Activated CD8-positive, alpha-beta memory T cell treated with anti-CD3 and anti-CD28 coated beads, Interleukin-2, amount 50 U/mL, for 4 hours (primary cell): ENCODE data around the gene MAML1.
"Not testable (repeated sequence)": the region's sequence is repeated elsewhere in the genome, so short reads cannot be mapped to it uniquely, and the experiment has no call there.

ENCODE experiments used
- DNase-seq: peaks from one replicate; pipeline ENCODE4 v3.0.0-alpha.2; 2020

MAML1 gene

GRCh38 chr5:179732412-179732917 is at the start of gene MAML1:
Gene MAML1, plus strand, starts transcription at chr5:179732822. Its CDS starts 291 bp downstream, at chr5:179733113.
- DNase-seq = peak; percentile 99

- not testable (repeated sequence) for DNase-seq
Measured at GRCh38 chr5:179689212-179689611, 43.4 kb upstream of the MAML1 start.

DNA sequence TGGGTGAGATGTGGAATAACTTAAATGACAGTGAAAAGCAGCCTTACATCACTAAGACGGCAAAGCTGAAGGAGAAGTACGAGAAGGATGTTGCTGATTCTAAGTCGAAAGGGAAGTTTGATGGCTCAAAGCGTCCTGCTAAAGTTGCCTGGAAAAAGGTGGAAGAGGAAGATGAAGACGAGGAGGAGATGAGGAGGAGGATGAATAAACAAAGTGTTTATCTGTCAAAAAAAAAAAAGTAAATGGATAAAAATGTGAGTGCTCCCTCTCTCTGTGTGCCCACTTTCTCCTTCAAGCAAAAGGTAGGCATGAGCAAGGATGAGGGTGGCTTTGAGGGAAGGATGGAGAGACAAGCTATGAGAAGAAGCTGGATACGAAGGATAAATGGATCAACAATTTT is 38.1 kb upstream of the MAML1 start:
- DNase-seq = no peak

DNA sequence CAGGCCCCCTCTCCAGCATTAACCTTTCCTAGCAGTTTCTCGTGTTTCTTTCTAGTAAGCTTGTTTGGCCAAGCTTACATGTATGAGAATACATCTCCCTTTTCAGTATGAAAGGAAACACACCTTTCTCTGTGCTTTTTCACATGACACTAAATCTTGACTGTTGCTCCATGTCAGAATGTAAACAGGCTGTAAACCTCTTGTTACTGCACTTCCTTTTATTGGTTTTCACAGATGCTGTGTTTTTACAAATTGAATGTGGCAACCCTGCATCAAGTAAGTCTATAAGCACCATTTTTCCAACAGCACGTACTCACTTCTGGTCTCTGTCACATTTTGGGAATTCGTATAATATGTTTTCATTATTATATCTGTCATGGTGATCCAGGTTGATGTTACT is 36.0 kb upstream of the MAML1 start:
- no peak for DNase-seq

DNA sequence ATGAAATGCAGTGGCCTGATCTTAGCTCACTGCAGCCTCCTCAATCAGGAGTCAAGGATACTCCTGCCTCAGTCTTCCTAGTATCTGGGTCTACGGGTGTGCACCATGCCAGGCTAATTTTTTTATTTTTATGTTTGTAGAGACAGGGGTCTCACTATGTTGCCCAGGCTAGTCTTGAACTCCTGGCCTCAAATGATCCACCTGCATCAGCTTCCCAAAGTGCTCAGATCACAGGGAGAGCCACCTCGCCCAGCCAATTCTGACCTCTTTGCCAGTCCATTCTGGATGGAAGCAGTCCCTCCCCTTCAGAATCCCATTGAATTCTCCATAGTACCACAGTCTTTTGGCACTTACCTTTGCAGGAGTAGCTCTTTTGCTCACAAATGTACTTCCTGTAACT is 35.5 kb upstream of the MAML1 start:
- no peak for DNase-seq

DNA sequence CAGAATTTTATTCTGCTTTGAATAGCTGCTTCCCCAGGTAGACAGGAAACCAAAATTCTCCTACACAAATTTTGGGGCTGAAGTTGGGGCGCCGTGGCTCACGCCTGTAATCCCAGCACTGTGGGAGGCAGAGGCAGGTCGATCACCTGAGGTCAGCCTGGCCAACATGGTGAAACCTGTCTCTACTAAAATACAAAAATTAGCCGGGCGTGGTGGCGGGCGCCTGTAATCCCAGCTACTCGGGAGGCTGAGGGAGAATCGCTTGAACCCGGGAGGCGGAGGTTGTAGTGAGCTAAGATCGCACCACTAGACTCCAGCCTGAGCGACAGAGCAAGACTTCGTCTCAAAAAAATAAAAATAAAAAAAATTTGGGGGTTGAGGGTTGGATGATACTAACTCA is 35.1 kb upstream of the MAML1 start:
- DNase-seq = not testable (repeated sequence)

GRCh38 chr5:179697993-179698934 is 34.4 kb upstream of the MAML1 start:
- DNase-seq = peak; percentile 98

DNA sequence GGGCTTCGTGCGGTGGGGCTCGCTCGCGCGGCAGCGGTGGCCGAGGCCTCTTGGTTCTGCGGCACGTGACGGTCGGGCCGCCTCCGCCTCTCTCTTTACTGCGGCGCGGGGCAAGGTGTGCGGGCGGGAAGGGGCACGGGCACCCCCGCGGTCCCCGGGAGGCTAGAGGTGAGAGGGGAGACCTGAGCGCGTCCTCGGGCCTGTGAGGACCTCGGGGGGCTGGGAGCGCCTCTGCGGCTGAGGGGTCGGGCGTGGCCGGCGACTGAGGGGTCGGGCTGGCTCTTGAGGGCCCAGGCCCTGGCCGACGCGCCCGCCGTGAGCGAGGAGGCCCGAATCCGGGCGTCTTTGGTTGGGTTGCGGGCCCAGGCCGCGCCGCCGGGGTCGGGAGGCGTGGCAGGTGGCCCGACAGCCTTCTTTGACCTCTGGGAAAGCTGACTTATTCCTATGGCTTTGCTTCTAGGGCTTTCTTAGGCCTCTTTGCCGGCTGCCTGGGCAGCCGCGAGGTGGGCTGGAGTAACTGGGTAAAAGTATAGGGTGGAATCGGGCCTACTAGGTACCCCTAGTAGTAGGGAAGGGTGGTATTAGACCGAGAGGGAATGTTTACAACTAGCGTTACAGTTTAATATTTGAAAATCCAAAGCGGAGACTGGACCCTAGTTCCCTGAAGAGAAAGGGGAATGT is 33.5 kb upstream of the MAML1 start, which contains the start of gene CANX:
CANX (plus strand) TSS at position 33 of the 681 bp plus-strand sequence. CDS start 6,715 bp downstream, outside the sequence.
- DNase-seq = no peak

DNA sequence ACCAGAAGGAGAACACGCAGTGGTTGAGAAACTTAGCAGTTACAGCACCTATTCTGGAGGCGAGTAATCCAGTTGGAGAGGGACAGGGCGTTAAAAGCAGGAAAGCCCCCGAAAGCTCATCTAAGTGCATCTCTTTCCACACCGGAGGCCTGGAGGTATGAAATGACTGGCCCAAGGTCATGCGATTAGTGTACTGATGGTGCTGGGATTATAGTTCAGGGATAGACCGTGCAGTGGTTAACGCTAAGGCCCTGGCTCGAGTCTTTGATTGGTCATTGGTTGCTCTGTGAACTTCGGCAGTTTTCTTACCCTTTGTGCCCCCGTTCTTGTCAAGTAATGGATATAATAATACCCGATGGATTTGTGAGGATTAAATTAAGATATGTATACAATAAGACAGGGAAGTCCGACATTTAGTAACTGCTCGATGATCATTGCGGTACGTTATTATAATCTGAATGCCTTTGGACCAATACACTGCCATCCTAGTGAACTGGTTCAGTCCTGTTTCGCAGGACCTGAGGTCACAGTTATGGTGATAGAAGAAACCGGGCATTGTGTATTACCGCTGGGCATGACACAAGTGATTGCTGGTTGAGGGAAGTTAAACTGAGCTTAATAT is 32.9 kb upstream of the MAML1 start:
- no peak for DNase-seq

DNA sequence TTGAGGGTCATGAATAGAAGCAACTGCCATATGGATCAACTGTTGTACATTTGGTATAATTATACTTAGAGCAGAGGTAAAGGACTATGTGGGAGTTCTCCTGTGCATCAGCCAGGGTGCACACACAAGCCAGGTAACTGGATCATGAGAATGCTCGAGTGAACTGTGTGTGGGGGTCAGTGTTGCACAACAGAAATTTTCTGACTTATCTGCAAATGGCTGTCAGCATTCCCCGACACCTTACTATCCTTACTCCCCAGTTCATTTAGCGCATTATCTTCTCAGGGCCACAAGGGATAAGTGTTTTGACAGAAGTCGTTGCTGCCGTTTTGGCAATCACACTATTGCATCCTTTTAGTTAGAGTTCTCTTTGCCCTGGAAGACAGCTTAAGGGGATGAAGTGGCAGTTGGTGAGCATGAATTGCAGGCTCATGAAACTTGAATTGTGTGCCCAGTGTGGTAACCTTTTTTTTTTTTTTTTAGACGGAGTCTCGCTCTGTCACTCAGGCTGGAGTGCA is 32.2 kb upstream of the MAML1 start:
- DNase-seq = no peak

DNA sequence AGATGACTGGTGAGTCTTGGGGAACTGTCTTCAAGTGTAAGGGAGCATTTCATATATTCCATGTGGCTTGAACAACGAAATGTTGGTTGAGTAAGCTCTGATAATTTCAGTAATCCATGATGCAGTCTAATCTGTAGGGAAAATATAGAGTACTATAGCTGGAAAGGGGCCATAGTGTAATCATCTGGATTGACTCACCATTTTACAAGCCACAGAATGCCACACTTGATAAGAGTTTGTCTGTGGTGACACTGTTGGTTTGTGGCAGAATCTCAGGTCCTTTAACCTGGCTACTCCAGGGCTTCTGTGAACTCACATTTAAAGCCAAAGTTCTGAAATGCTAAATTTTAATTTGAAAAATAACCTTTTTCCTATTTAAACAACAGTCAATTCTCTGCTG is 16.3 kb upstream of the MAML1 start:
- no peak for DNase-seq

DNA sequence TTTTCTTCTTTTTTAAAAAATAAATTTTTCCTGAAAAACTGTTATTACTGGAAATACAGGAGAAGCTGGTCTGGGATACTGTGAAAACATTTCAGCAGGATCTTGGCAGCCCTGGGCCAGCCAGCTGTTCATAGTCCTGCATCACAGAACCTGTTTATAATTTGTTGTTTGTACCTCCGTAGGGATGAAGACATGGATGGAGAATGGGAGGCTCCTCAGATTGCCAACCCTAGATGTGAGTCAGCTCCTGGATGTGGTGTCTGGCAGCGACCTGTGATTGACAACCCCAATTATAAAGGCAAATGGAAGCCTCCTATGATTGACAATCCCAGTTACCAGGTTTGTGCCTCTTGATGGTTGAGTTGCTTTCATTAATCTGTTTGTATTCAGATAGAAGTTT is 12.4 kb upstream of the MAML1 start:
- no peak for DNase-seq

DNA sequence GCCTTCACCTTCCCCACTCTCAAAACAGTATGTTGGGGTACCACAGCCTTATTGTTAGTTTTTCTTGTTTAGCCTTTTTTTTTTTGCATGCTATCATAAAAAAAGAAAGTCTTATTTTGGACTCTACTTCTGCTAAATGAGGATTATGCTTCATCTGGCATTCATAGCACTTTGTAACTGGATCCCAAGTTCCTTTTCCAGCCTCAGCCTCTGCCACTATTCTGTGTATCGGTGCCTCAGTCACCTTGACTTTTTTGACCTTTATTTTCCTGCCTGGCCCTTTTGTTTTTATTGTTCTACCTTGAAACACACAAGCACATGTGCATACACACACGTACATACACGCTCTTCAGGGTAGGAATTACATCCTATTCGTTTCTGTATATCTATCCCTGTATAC is 8.5 kb upstream of the MAML1 start:
- no peak for DNase-seq

DNA sequence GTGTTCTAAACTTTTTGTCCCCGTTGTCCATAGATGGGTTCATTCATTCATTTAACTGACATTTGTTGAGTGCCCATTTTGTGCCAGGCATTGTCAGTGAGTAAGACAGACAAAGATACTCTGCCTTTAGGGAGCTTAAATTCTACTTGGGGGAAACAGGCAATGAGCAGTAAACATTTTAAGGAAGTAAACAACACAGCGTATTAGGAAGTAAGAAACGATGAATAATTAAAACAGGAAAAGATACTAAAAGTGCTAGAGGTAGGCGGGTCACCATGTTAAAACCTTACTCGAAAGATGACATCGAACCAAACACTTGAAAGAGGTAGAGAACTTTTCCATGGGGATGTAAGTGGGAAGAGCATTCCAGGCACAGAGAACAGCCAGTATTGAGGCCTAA is 5.5 kb upstream of the MAML1 start:
- DNase-seq = no peak

DNA sequence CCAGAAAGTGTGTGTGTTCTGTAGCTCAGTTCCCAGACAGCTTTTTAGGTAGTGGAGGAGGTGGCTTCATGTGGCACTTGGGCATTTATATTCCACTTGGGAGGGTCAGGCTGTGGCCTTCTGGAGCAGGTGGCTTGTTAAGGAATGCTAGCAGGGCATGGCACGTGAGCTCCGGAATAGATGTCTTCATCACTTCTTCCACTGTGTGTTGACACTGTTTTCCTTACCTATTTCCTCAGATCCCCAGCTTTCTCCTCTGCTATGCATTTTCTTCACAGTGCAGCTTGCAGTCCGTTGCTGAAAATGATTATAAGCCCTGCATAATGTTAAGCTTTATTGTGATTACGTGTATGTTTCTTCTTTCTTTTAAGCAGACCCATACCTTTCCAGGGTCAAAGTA is 3.3 kb upstream of the MAML1 start:
- no peak for DNase-seq

DNA sequence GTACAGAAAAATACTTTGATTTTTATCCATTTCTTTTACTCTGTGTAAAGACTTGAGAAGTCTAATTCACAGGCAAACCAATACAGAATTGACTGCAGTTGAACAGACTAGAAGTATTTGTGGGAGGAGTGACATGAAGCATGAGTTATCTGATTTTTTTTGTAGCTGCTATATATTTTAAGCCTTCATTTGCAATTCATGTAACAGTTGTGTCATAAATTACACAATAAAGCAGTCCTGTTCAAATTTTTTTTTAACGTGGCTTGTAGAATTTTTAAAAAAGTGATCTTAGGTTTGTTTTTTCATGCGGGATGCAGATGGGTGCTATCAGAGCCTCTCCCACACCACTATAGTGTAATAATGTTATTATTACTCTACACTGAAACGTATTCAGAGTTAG is 2.9 kb upstream of the MAML1 start:
- no peak for DNase-seq

DNA sequence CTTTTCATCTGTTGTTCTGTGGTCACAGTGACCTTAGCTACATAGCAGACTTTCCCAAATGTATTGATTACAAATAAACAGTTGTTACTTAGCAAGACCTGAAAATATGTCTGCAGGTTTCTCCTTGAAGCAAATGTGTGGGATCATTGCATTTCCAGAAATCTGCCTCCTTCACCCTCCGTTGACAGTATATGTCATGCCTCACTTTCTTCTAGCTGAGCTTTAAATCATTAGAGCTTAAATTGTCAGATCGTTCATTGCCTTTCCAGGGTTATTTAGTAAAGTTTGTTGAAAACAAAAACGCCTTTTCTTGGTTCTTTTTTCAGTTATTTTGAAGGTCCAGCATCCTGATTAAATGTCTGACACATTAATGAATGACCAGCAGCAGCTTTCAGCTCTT is 2.3 kb upstream of the MAML1 start:
- DNase-seq = no peak

DNA sequence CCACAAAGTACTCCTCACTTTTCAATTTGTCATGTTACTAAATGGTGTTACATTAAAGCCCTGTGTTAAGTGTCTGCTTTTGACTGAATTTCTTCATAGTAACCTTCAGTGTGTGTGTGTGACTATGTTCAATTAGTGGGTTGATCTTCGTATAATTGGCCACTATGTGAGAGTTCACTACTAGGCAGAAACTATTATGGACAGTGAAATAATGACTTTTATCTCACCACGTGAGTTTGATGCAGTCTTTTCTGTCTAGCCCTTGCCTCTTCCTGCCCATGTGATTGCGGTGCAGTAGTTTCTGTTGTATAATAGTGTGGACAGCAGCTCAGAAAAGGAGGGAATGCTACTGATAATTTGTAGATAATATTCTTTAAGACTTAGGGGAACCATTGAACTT is 1.8 kb upstream of the MAML1 start:
- DNase-seq = no peak

GRCh38 chr5:179731791-179732411 is 721 bp upstream of the MAML1 start:
- DNase-seq = no peak

DNA sequence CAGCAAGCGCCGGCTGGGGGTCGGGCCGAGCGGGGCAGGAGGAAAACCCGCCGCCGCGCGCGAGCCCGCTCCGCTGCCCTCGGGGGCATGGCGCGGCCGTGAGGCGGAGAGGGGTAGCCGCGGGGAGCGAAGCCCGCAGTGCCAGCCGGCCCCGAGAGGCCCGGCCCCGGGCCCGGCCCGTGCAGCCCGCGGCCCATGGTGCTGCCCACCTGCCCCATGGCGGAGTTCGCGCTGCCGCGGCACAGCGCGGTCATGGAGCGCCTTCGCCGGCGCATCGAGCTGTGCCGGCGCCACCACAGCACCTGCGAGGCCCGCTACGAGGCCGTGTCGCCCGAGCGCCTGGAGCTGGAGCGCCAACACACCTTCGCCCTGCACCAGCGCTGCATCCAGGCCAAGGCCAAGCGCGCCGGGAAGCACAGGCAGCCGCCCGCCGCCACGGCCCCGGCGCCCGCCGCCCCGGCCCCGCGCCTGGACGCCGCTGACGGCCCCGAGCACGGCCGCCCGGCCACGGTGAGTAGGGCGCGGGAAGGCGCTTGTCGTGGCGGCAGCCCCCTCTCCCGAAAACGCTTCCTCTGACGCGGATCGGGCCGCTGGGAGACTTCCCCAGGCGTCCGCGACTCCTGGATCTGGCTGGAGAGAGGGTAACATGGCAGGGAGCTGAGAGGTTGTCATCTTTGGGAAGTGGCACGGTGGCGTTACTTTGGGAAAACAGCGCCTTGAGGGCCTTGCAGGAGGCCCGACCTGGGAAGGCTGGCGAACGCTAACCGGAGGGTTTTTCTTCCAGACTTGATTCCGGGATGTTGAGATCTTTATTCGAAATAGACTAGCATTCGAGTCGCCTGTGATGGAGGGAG is 523 bp downstream of the MAML1 start:
- DNase-seq = peak; percentile 42

- DNase-seq = no peak
Measured at GRCh38 chr5:179733772-179734126, 1.1 kb downstream of the MAML1 start.
